ENCODE results near the gene PDE4B. TPM values are rescaled to one million over a fixed set of nuclear protein-coding genes. Genes with fewer than 3 reads are reported as not detected.

PDE4B gene
- total RNA-seq (2014; rRNA removed; shearing (Covaris generic); ENCODE audit: low replicate concordance), result 5.5 and 7.2 TPM in 2 replicates

- H3K4me2 ChIP-seq (ENCODE audit: low read depth, low read length, poor library complexity, severe bottlenecking), result no peak within 1 kb of the TSS
- H3K9me2 ChIP-seq (replicated peaks; ENCODE audit: insufficient read depth, low read length), result no peaks in the 10 kb centered on the region
- H3K9me3 ChIP-seq (ENCODE audit: low read length), result no peaks in the 10 kb centered on the region
- H3K27ac ChIP-seq (ENCODE audit: low read length), result no peak within 1 kb of the TSS
- DNase-seq, result no peak
- no peaks in the 10 kb centered on the region for H4K20me1 ChIP-seq (ENCODE audit: insufficient read depth, low read depth, low read length)
- no peak within 1 kb of the TSS for H2AFZ ChIP-seq (ENCODE audit: low read length)
- H3K4me1 ChIP-seq (ENCODE audit: low read length), result no peaks in the 10 kb centered on the region
- H3K79me2 ChIP-seq (ENCODE audit: low read length), result no peaks in the 10 kb centered on the region
- H3K36me3 ChIP-seq (ENCODE audit: insufficient read depth, low read length), result no peaks in the 10 kb centered on the region
- H3K27me3 ChIP-seq (ENCODE audit: low read length), result no peaks in the 10 kb centered on the region
- H3K9ac ChIP-seq (ENCODE audit: low read length), result no peak within 1 kb of the TSS
- H3K4me3 ChIP-seq (ENCODE audit: low read length), result no peak within 1 kb of the TSS
Observed at GRCh38 chr1:65792669-65793358, at the start of gene PDE4B. Gene PDE4B (plus strand): TSS chr1:65792895.

GRCh38 chr1:65744731-65745130 lies 48.0 kb upstream of the PDE4B start:
- Histone ChIP-seq H2AFZ (ENCODE audit: low read length) (no peak overlapping the region), H3K4me2 (ENCODE audit: low read depth, low read length, poor library complexity, severe bottlenecking) (no peak overlapping the region), H3K79me2 (ENCODE audit: low read length) (no peaks in the 10 kb centered on the region), H3K36me3 (ENCODE audit: insufficient read depth, low read length) (no peaks in the 10 kb centered on the region), H3K4me3 (ENCODE audit: low read length) (no peak overlapping the region), H4K20me1 (ENCODE audit: insufficient read depth, low read depth, low read length) (no peaks in the 10 kb centered on the region), H3K4me1 (ENCODE audit: low read length) (no peaks in the 10 kb centered on the region), H3K9ac (ENCODE audit: low read length) (no peak overlapping the region), H3K27ac (ENCODE audit: low read length) (no peak overlapping the region), H3K27me3 (ENCODE audit: low read length) (no peaks in the 10 kb centered on the region), H3K9me2 (replicated peaks; ENCODE audit: insufficient read depth, low read length) (no peaks in the 10 kb centered on the region), H3K9me3 (ENCODE audit: low read length) (no peaks in the 10 kb centered on the region)
- no peak for DNase-seq

GRCh38 chr1:65751961-65752360 lies 40.7 kb upstream of the PDE4B start:
- no peaks in the 10 kb centered on the region for H4K20me1 ChIP-seq (ENCODE audit: insufficient read depth, low read depth, low read length)
- H3K79me2 ChIP-seq (ENCODE audit: low read length), result no peaks in the 10 kb centered on the region
- H3K27ac ChIP-seq (ENCODE audit: low read length), result no peak overlapping the region
- no peaks in the 10 kb centered on the region for H3K9me3 ChIP-seq (ENCODE audit: low read length)
- H3K36me3 ChIP-seq (ENCODE audit: insufficient read depth, low read length), result no peaks in the 10 kb centered on the region
- no peak overlapping the region for H3K4me2 ChIP-seq (ENCODE audit: low read depth, low read length, poor library complexity, severe bottlenecking)
- H3K9ac ChIP-seq (ENCODE audit: low read length), result no peak overlapping the region
- H3K4me3 ChIP-seq (ENCODE audit: low read length), result no peak overlapping the region
- no peak for DNase-seq
- no peaks in the 10 kb centered on the region for H3K27me3 ChIP-seq (ENCODE audit: low read length)
- no peaks in the 10 kb centered on the region for H3K4me1 ChIP-seq (ENCODE audit: low read length)
- H2AFZ ChIP-seq (ENCODE audit: low read length), result no peak overlapping the region
- H3K9me2 ChIP-seq (replicated peaks; ENCODE audit: insufficient read depth, low read length), result no peaks in the 10 kb centered on the region

GRCh38 chr1:65756616-65757015 lies 36.1 kb upstream of the PDE4B start:
- no peaks in the 10 kb centered on the region for H3K9me2 ChIP-seq (replicated peaks; ENCODE audit: insufficient read depth, low read length)
- H3K79me2 ChIP-seq (ENCODE audit: low read length), result no peaks in the 10 kb centered on the region
- no peaks in the 10 kb centered on the region for H3K36me3 ChIP-seq (ENCODE audit: insufficient read depth, low read length)
- H3K9me3 ChIP-seq (ENCODE audit: low read length), result no peaks in the 10 kb centered on the region
- no peaks in the 10 kb centered on the region for H4K20me1 ChIP-seq (ENCODE audit: insufficient read depth, low read depth, low read length)
- H3K4me3 ChIP-seq (ENCODE audit: low read length), result no peak overlapping the region
- no peaks in the 10 kb centered on the region for H3K27me3 ChIP-seq (ENCODE audit: low read length)
- no peak for DNase-seq
- H3K9ac ChIP-seq (ENCODE audit: low read length), result no peak overlapping the region
- no peaks in the 10 kb centered on the region for H3K4me1 ChIP-seq (ENCODE audit: low read length)
- H3K4me2 ChIP-seq (ENCODE audit: low read depth, low read length, poor library complexity, severe bottlenecking), result no peak overlapping the region
- no peak overlapping the region for H3K27ac ChIP-seq (ENCODE audit: low read length)
- no peak overlapping the region for H2AFZ ChIP-seq (ENCODE audit: low read length)

GRCh38 chr1:65757531-65757930 lies 35.2 kb upstream of the PDE4B start:
- Histone ChIP-seq H4K20me1 (ENCODE audit: insufficient read depth, low read depth, low read length) (no peaks in the 10 kb centered on the region), H3K9me2 (replicated peaks; ENCODE audit: insufficient read depth, low read length) (no peaks in the 10 kb centered on the region), H3K27ac (ENCODE audit: low read length) (no peak overlapping the region), H3K9me3 (ENCODE audit: low read length) (no peaks in the 10 kb centered on the region), H3K4me3 (ENCODE audit: low read length) (no peak overlapping the region), H3K4me2 (ENCODE audit: low read depth, low read length, poor library complexity, severe bottlenecking) (no peak overlapping the region), H3K79me2 (ENCODE audit: low read length) (no peaks in the 10 kb centered on the region), H3K27me3 (ENCODE audit: low read length) (no peaks in the 10 kb centered on the region), H2AFZ (ENCODE audit: low read length) (no peak overlapping the region), H3K4me1 (ENCODE audit: low read length) (no peaks in the 10 kb centered on the region), H3K9ac (ENCODE audit: low read length) (no peak overlapping the region), H3K36me3 (ENCODE audit: insufficient read depth, low read length) (no peaks in the 10 kb centered on the region)
- DNase-seq, result no peak

GRCh38 chr1:65758128-65758527 lies 34.6 kb upstream of the PDE4B start:
- DNase-seq, result no peak
- no peak overlapping the region for H3K27ac ChIP-seq (ENCODE audit: low read length)
- no peaks in the 10 kb centered on the region for H3K4me1 ChIP-seq (ENCODE audit: low read length)
- no peaks in the 10 kb centered on the region for H3K79me2 ChIP-seq (ENCODE audit: low read length)
- no peak overlapping the region for H3K9ac ChIP-seq (ENCODE audit: low read length)
- no peak overlapping the region for H3K4me2 ChIP-seq (ENCODE audit: low read depth, low read length, poor library complexity, severe bottlenecking)
- no peaks in the 10 kb centered on the region for H3K9me3 ChIP-seq (ENCODE audit: low read length)
- H3K9me2 ChIP-seq (replicated peaks; ENCODE audit: insufficient read depth, low read length), result no peaks in the 10 kb centered on the region
- no peaks in the 10 kb centered on the region for H3K36me3 ChIP-seq (ENCODE audit: insufficient read depth, low read length)
- no peaks in the 10 kb centered on the region for H4K20me1 ChIP-seq (ENCODE audit: insufficient read depth, low read depth, low read length)
- no peak overlapping the region for H2AFZ ChIP-seq (ENCODE audit: low read length)
- no peak overlapping the region for H3K4me3 ChIP-seq (ENCODE audit: low read length)
- H3K27me3 ChIP-seq (ENCODE audit: low read length), result no peaks in the 10 kb centered on the region

GRCh38 chr1:65759516-65759915 lies 33.2 kb upstream of the PDE4B start:
- Histone ChIP-seq H3K9me2 (replicated peaks; ENCODE audit: insufficient read depth, low read length) (no peaks in the 10 kb centered on the region), H3K27me3 (ENCODE audit: low read length) (no peaks in the 10 kb centered on the region), H3K36me3 (ENCODE audit: insufficient read depth, low read length) (no peaks in the 10 kb centered on the region), H3K4me3 (ENCODE audit: low read length) (no peak overlapping the region), H3K27ac (ENCODE audit: low read length) (no peak overlapping the region), H3K9me3 (ENCODE audit: low read length) (no peaks in the 10 kb centered on the region), H3K4me1 (ENCODE audit: low read length) (no peaks in the 10 kb centered on the region), H3K79me2 (ENCODE audit: low read length) (no peaks in the 10 kb centered on the region), H2AFZ (ENCODE audit: low read length) (no peak overlapping the region), H3K9ac (ENCODE audit: low read length) (no peak overlapping the region), H4K20me1 (ENCODE audit: insufficient read depth, low read depth, low read length) (no peaks in the 10 kb centered on the region), H3K4me2 (ENCODE audit: low read depth, low read length, poor library complexity, severe bottlenecking) (no peak overlapping the region)
- DNase-seq, result no peak

- Histone ChIP-seq H2AFZ (ENCODE audit: low read length) (no peak overlapping the region), H3K79me2 (ENCODE audit: low read length) (no peaks in the 10 kb centered on the region), H3K27ac (ENCODE audit: low read length) (no peak overlapping the region), H3K9me2 (replicated peaks; ENCODE audit: insufficient read depth, low read length) (no peaks in the 10 kb centered on the region), H3K27me3 (ENCODE audit: low read length) (no peaks in the 10 kb centered on the region), H3K9ac (ENCODE audit: low read length) (no peak overlapping the region), H3K4me2 (ENCODE audit: low read depth, low read length, poor library complexity, severe bottlenecking) (no peak overlapping the region), H3K36me3 (ENCODE audit: insufficient read depth, low read length) (no peaks in the 10 kb centered on the region), H3K4me3 (ENCODE audit: low read length) (no peak overlapping the region), H3K4me1 (ENCODE audit: low read length) (no peaks in the 10 kb centered on the region), H3K9me3 (ENCODE audit: low read length) (no peaks in the 10 kb centered on the region), H4K20me1 (ENCODE audit: insufficient read depth, low read depth, low read length) (no peaks in the 10 kb centered on the region)
- no peak for DNase-seq
Observed at GRCh38 chr1:65762081-65762862, 30.4 kb upstream of the PDE4B start.
